Osteoblast (primary cell): Measurements from ENCODE around the gene LETM1. TPM values are rescaled to one million over a fixed set of nuclear protein-coding genes. Genes with fewer than 3 reads are reported as not detected.

Experiments
- DNase-seq: peaks from one replicate; pipeline ENCODE4 v3.0.0; 2011; ENCODE audit warnings: low spot score, mixed read lengths; ENCODE audit not compliant: insufficient read length; ENCODE audit errors: missing footprints
- H2AFZ ChIP-seq: 2 replicates; pipeline ENCODE4 v1.6.0; 2011; ENCODE audit warnings: mild to moderate bottlenecking, low read length
- H3K27ac ChIP-seq: 2 replicates; pipeline ENCODE4 v1.5.1; 2011; ENCODE audit warnings: mild to moderate bottlenecking, low read depth, low read length, moderate library complexity
- H3K27me3 ChIP-seq: 2 replicates; pipeline ENCODE4 v1.6.0; 2012; ENCODE audit warnings: mild to moderate bottlenecking, control low read depth, inconsistent platforms, low read length, moderate library complexity; ENCODE audit not compliant: insufficient read depth
- H3K36me3 ChIP-seq: 2 replicates; pipeline ENCODE4 v1.5.1; 2011; ENCODE audit warnings: mild to moderate bottlenecking, low read length, control low read depth, moderate library complexity; ENCODE audit not compliant: insufficient read depth
- H3K4me1 ChIP-seq: 2 replicates; pipeline ENCODE4 v1.5.1; 2011; ENCODE audit warnings: mild to moderate bottlenecking, low read length, control low read depth, moderate library complexity; ENCODE audit not compliant: insufficient read depth
- H3K4me2 ChIP-seq: 2 replicates; pipeline ENCODE4 v1.6.0; 2011; ENCODE audit warnings: mild to moderate bottlenecking, low read length; ENCODE audit not compliant: insufficient read depth
- H3K4me3 ChIP-seq: fragments of 200-600 bp; sonication (generic); 3 replicates; pipeline ENCODE4 v1.5.1; 2012; ENCODE audit warnings: mild to moderate bottlenecking, low read length, inconsistent platforms; ENCODE audit not compliant: insufficient read depth
- H3K79me2 ChIP-seq: 2 replicates; pipeline ENCODE4 v1.6.0; 2012; ENCODE audit warnings: mild to moderate bottlenecking, low read length, control low read depth, inconsistent platforms; ENCODE audit not compliant: insufficient read depth
- H3K9me3 ChIP-seq: 2 replicates; pipeline ENCODE4 v1.5.1; 2011; ENCODE audit warnings: low read depth, low read length, control low read depth
- H4K20me1 ChIP-seq: 2 replicates; pipeline ENCODE4 v1.6.0; 2012; ENCODE audit warnings: mild to moderate bottlenecking, low read length, control low read depth; ENCODE audit not compliant: insufficient read depth
- CTCF ChIP-seq: IDR thresholded peaks from 2 replicates; pipeline ENCODE4 v1.5.1; 2011; ENCODE audit warnings: mild to moderate bottlenecking, low read depth, low read length, moderate library complexity; ENCODE audit errors: extremely low read depth
- total RNA-seq: library from RNA; depleted of rRNA; stranded (reverse); fragments of >200 nt; gene quantifications from 2 replicates; pipeline ENCODE4 v1.2.3, GENCODE V29; 2012

The LETM1 gene
- total RNA-seq, 1 donor, result 75.3 TPM

DNA sequence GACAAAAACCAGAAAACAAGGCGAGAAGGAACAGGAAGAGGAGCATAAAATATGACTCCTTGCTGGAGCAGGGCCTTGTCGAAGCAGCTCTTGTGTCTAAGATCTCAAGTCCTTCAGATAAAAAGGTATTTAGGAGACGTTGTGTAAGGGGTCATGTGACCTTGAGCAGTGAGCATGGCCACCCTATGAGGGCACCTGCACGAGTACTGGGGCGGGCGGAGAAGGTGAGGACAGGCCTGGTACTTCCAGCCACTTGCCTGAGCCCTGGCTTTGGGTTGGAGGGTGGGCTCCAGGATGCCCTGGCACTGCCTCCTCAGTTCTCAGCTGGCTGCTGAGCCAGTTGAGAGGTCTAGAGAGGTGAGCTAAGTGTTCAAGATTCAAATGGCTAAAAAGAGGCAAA lies 45.2 kb upstream of the LETM1 start:
- no peak for DNase-seq
- Histone ChIP-seq H3K27ac (peak overlapping the region; percentile 19), H3K27me3 (no peaks in the 10 kb centered on the region), H3K4me1 (peaks cover 8% of the 10 kb centered on the region), H3K36me3 (peaks cover 41% of the 10 kb centered on the region), H2AFZ (no peak overlapping the region), H4K20me1 (peaks cover 27% of the 10 kb centered on the region), H3K4me3 (no peak overlapping the region), H3K4me2 (no peak overlapping the region), H3K79me2 (peaks cover 96% of the 10 kb centered on the region), H3K9me3 (no peaks in the 10 kb centered on the region)
- no peak for TF ChIP-seq CTCF

DNA sequence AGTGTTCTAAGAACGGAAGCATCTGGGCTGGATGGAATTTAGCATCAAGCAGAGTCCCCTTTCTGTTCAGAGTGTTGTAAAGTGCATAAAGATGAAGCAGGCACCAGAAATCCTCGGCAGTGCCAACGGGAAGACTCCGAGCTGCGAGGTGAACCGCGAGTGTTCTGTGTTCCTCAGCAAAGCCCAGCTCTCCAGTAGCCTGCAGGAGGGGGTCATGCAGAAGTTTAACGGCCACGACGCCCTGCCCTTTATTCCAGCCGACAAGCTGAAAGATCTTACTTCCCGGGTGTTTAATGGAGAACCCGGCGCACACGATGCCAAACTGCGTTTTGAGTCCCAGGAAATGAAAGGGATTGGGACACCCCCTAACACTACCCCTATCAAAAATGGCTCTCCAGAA lies 44.7 kb upstream of the LETM1 start:
- Histone ChIP-seq H4K20me1 (peaks cover 27% of the 10 kb centered on the region), H3K36me3 (peaks cover 37% of the 10 kb centered on the region), H3K4me2 (no peak overlapping the region), H2AFZ (no peak overlapping the region), H3K4me1 (peaks cover 8% of the 10 kb centered on the region), H3K79me2 (peaks cover 96% of the 10 kb centered on the region), H3K4me3 (no peak overlapping the region), H3K27me3 (no peaks in the 10 kb centered on the region), H3K27ac (peak overlapping the region; percentile 19), H3K9me3 (no peaks in the 10 kb centered on the region)
- DNase-seq, result no peak
- no peak for TF ChIP-seq CTCF

GRCh38 chr4:1900087-1900433 lies 44.1 kb upstream of the LETM1 start:
- Histone ChIP-seq H2AFZ (no peak overlapping the region), H4K20me1 (peaks cover 22% of the 10 kb centered on the region), H3K4me1 (peaks cover 8% of the 10 kb centered on the region), H3K27ac (no peak overlapping the region), H3K4me2 (no peak overlapping the region), H3K79me2 (peaks cover 96% of the 10 kb centered on the region), H3K9me3 (no peaks in the 10 kb centered on the region), H3K36me3 (peaks cover 31% of the 10 kb centered on the region), H3K4me3 (no peak overlapping the region), H3K27me3 (no peaks in the 10 kb centered on the region)
- no peak for DNase-seq
- TF ChIP-seq CTCF, result no peak

GRCh38 chr4:1899149-1900086 lies 43.5 kb upstream of the LETM1 start:
- peak overlapping the region; percentile 27 for H3K4me3 ChIP-seq
- peak overlapping the region; percentile 58 for H3K4me2 ChIP-seq
- peak; percentile 83 for TF ChIP-seq CTCF
- H4K20me1 ChIP-seq, result peaks cover 21% of the 10 kb centered on the region
- DNase-seq, result peak; percentile 95
- peaks cover 96% of the 10 kb centered on the region for H3K79me2 ChIP-seq
- H2AFZ ChIP-seq, result peak overlapping the region; percentile 38
- H3K27me3 ChIP-seq, result no peaks in the 10 kb centered on the region
- H3K27ac ChIP-seq, result peak overlapping the region; percentile 1
- H3K4me1 ChIP-seq, result peaks cover 8% of the 10 kb centered on the region
- H3K9me3 ChIP-seq, result no peaks in the 10 kb centered on the region
- peaks cover 27% of the 10 kb centered on the region for H3K36me3 ChIP-seq
